GM18861 (cell line): ENCODE data around the gene CIAO2A.
A peak's percentile ranks its signal among the peaks of the same experiment; 100 is the strongest.
"Not testable (repeated sequence)": the region's sequence is repeated elsewhere in the genome, so short reads cannot be mapped to it uniquely, and the experiment has no call there.

ENCODE experiments used
- ATAC-seq: cut with Tn5 transposase; IDR thresholded peaks from one replicate; pipeline ENCODE4 v1.9.1; 2021; ENCODE audit not compliant: unreplicated experiment

CIAO2A gene

GRCh38 chr15:64112073-64112772, 18.6 kb upstream of the CIAO2A start:
- ATAC-seq, result no peak

- no peak for ATAC-seq
Observed at GRCh38 chr15:64111679-64112050, 18.0 kb upstream of the CIAO2A start.

- no peak for ATAC-seq
Observed at GRCh38 chr15:64110950-64111678, 17.5 kb upstream of the CIAO2A start.

- not testable (repeated sequence) for ATAC-seq
Observed at GRCh38 chr15:64110108-64110701, 16.6 kb upstream of the CIAO2A start.

GRCh38 chr15:64107337-64107736, 13.7 kb upstream of the CIAO2A start:
- ATAC-seq, result no peak

GRCh38 chr15:64105113-64105704, 11.6 kb upstream of the CIAO2A start:
- no peak for ATAC-seq

- no peak for ATAC-seq
Observed at GRCh38 chr15:64102497-64102896, 8.9 kb upstream of the CIAO2A start.

- ATAC-seq, result no peak
Observed at GRCh38 chr15:64100958-64101357, 7.3 kb upstream of the CIAO2A start.

- ATAC-seq, result no peak
Observed at GRCh38 chr15:64099379-64099778, 5.7 kb upstream of the CIAO2A start.

- ATAC-seq, result no peak
Observed at GRCh38 chr15:64096668-64097384, 3.2 kb upstream of the CIAO2A start.

GRCh38 chr15:64095795-64096667, 2.4 kb upstream of the CIAO2A start, which contains the start of gene SNX1:
Gene SNX1, plus strand, starts transcription at chr15:64095982. Its CDS starts 32 bp downstream, at chr15:64096014.
- peak; percentile 37 for ATAC-seq

GRCh38 chr15:64095431-64095794, 1.8 kb upstream of the CIAO2A start:
- no peak for ATAC-seq

GRCh38 chr15:64092864-64093626, 593 bp downstream of the CIAO2A start:
- ATAC-seq, result no peak

- no peak for ATAC-seq
Observed at GRCh38 chr15:64092075-64092820, 1.4 kb downstream of the CIAO2A start.

- no peak for ATAC-seq
Observed at GRCh38 chr15:64090527-64090926, 3.1 kb downstream of the CIAO2A start.

- ATAC-seq, result no peak
Observed at GRCh38 chr15:64089543-64090280, 3.9 kb downstream of the CIAO2A start.

GRCh38 chr15:64082757-64083156, 10.9 kb downstream of the CIAO2A start:
- ATAC-seq, result no peak

GRCh38 chr15:64073496-64073895, 20.1 kb downstream of the CIAO2A start:
- ATAC-seq, result not testable (repeated sequence)
